ENCODE results near the gene NLK.

- TF ChIP-seq, protein P1, sequence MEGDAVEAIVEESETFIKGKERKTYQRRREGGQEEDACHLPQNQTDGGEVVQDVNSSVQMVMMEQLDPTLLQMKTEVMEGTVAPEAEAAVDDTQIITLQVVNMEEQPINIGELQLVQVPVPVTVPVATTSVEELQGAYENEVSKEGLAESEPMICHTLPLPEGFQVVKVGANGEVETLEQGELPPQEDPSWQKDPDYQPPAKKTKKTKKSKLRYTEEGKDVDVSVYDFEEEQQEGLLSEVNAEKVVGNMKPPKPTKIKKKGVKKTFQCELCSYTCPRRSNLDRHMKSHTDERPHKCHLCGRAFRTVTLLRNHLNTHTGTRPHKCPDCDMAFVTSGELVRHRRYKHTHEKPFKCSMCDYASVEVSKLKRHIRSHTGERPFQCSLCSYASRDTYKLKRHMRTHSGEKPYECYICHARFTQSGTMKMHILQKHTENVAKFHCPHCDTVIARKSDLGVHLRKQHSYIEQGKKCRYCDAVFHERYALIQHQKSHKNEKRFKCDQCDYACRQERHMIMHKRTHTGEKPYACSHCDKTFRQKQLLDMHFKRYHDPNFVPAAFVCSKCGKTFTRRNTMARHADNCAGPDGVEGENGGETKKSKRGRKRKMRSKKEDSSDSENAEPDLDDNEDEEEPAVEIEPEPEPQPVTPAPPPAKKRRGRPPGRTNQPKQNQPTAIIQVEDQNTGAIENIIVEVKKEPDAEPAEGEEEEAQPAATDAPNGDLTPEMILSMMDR (IDR thresholded peaks at IDR 0.05): no peak
- TF ChIP-seq TCF7L2 (IDR thresholded peaks at IDR 0.05; ENCODE audit: low read depth, low read length): no peak
- TF ChIP-seq POLR2AphosphoS5 (IDR thresholded peaks at IDR 0.05; ENCODE audit: low read depth, low read length): no peak
- no peak for TF ChIP-seq SIN3A (IDR thresholded peaks at IDR 0.05; ENCODE audit: borderline replicate concordance, insufficient read depth, low read depth, low read length)
- no peak for TF ChIP-seq REST (IDR thresholded peaks at IDR 0.05; ENCODE audit: insufficient read depth in 1 of 2, low read depth in 2 of 2, low read length in 1 of 2)
Measured at GRCh38 chr17:27994586-27994985, 47.9 kb upstream of the NLK start.
